Skeletal muscle cell (primary cell): ENCODE data around the gene CSRNP3.

ENCODE experiments used
- DNase-seq: peaks from one replicate; pipeline ENCODE4 v3.0.0-alpha.2; 2010; ENCODE audit warnings: low read depth
- H3K4me3 ChIP-seq: 2 replicates; pipeline ENCODE4 v1.5.1; 2011; ENCODE audit warnings: low read depth, mild to moderate bottlenecking, control low read depth, low read length, moderate library complexity

Gene CSRNP3

DNA sequence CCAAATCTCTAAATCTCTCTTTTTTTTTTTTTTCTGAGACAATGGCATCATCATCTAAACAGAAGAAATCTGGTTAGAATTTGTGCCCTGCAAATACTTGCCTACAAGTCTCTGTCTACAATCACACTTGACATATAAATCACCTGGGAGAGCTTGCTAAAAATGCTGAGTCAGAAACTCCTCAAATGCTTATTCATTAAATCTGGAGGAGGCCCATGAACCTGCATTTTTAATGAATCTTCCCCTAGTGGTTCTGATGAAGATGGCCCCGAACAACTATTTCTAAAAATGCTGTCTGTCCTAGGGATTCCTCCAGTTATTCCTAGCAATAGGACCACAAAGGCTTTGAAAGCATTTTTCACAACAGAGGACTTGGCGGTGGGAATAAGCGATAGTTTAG, 1.6 kb upstream of the CSRNP3 start:
- no peak overlapping the region for H3K4me3 ChIP-seq
- DNase-seq = no peak

- DNase-seq = no peak
- H3K4me3 ChIP-seq = peak overlapping the region; percentile 60
Measured at GRCh38 chr2:165470361-165470760, 863 bp downstream of the CSRNP3 start.

GRCh38 chr2:165471349-165471950, 2.0 kb downstream of the CSRNP3 start:
- no peak overlapping the region for H3K4me3 ChIP-seq
- DNase-seq = no peak

DNA sequence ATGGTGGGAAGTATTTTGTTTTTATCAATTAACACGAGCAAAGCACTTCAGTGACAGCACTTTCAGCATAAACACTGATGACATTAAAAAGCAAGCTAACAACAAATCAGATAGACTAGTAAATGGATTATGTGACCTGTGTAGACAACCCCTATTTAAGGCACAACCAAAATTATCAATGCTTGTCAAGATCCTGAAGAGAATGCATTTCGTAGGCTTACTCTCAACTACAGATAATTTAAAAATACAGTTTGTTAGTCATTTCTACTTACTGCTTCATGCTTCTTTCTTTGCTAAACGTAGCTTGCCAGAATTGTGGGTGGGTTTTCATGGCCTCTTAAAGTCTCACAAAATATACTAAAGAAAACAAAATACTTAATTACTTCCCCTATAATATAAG, 3.4 kb downstream of the CSRNP3 start:
- no peak overlapping the region for H3K4me3 ChIP-seq
- DNase-seq = no peak

DNA sequence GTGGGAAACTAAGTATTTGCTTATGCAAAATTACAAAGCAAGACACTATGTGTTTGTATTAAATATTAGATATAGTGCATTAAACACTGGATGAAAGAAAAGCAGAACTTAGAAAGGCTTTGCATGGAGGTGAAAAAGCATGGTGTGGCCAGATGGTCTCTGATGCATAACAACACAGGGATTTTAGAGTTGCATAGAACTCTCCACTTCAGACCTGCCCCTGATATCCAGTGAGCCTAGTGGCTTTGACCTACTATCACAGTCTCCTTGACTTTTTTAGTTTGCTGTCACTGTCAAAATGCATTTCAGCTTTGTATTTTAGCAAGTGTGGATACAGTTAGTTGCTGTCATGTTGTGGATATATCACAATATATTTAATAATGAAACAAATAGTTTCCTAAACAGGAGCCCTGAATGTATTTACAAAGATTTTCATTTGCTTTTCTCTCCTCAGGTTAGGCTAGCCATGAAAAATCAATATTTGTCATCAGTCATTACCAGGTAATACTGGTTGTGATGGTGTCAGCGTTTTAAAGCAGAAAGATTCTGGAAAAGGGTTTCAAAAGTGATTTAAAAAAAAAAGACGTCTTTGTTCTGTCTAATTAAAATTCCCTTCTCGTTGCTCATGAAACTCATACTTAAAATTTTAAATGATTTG, 5.2 kb downstream of the CSRNP3 start:
- no peak overlapping the region for H3K4me3 ChIP-seq
- DNase-seq = no peak

DNA sequence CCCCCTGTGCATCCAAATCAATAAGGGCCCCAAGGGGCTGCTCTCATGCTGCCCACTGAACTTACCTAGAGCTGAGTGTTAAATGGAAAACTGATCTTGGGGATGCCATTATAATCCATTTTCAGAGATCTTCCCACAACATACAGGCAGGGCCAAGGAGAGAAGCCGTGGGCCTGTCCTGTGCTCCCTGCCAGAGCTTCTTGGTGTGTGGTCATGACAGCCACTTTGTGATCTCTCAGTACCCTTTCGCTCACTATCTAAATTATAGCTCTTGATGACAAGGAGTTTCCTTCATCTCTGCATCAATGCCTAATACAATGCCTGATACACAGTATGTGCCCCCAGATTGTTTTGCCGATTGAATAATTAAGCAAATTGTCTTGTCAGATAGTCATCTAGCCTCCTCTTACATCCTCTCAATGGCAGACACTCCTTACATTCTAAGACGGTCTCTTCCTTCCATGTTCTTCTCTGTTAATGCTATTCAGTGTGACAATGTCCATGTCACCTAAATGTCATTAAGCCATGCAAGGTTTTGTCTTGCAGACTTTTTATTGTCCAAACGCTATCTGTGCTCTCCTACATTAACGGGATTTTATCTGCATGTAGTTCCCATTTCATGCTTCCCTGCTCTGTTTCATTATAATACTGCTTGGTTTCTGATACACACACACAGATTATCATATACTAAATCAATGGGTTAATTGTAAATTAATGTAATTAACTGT, 5.9 kb downstream of the CSRNP3 start:
- DNase-seq = no peak
- H3K4me3 ChIP-seq = no peak overlapping the region

DNA sequence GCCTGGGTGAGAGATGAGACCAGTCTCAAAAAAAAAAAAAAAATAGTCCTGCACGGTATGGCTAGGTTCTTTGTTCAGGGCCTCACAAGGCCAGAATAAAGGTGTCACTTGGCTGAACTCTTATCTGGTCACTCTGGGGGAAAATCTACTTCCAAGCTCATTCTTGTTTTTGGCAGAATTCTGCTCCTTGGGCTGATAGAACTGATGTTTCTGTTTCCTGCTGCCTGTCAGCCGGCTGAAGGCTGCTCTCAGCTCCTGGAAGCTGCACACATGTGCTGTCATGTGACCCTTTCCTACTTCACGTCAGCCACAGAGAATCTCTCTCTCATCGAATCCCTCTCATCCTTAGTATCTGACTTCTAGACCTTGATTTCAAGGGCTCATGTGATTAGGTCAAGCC, 10.4 kb downstream of the CSRNP3 start:
- no peak overlapping the region for H3K4me3 ChIP-seq
- DNase-seq = no peak

DNA sequence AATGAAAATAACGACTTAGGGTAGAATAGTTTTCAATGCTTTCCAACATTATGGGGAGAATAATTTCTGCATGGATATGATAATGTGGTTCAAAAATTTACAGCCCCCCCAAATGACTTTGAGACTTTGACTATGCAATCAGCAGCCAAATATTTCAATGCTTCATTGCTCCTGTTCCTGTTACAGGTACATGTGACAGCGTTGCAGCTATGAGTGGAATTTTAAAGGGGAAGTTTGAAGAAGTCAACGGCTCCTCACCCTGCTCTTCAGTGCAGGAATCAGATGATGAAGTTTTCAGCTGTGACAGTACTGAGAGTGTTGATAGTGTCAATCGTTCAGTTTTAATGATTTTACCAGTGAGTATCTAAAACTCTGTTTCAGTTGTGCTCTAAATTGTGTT, 25.1 kb downstream of the CSRNP3 start:
- no peak overlapping the region for H3K4me3 ChIP-seq
- DNase-seq = no peak

- no peak overlapping the region for H3K4me3 ChIP-seq
- no peak for DNase-seq
Measured at GRCh38 chr2:165497659-165498317, 28.3 kb downstream of the CSRNP3 start.

DNA sequence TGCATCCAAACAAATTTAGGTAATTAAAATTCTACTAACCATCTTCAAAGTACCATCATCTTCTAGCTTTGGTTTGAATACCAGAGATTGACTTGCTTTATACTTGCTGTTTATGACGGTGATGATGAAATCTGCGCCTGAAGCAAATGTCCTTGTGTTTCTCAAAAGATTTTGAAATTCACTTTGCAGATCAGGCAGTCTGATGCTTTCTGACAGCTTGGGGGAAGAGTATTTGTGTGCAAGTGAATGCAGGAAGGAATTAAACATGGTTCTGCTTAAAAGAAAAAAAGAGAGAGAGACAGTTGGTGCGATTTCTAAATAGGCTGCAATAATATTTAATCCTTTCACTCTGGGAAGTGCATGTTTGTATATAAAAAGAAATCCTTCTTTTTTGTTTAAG, 29.6 kb downstream of the CSRNP3 start:
- DNase-seq = no peak
- H3K4me3 ChIP-seq = no peak overlapping the region

GRCh38 chr2:165500001-165500400, 30.5 kb downstream of the CSRNP3 start:
- DNase-seq = no peak
- H3K4me3 ChIP-seq = no peak overlapping the region

- H3K4me3 ChIP-seq = no peak overlapping the region
- no peak for DNase-seq
Measured at GRCh38 chr2:165500816-165501215, 31.3 kb downstream of the CSRNP3 start.

GRCh38 chr2:165505514-165505913, 36.0 kb downstream of the CSRNP3 start:
- H3K4me3 ChIP-seq = no peak overlapping the region
- DNase-seq = no peak

DNA sequence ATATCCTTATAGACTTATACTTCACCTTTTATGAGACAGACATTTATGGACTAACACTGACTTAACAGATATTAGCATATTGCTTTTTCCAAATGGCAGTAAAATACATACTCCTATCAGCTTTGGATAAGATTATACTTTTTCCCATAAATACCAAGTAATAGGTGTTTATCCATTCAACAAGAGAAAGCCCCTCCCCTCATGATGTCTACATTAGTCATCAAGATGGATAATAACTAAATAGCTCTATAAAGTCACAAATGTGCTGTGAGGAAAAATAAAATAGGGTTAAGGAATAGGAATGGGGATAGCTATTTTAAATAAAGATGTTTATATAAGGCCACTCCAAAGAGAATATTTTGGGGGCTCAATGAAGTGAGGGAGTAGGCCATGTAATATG, 39.4 kb downstream of the CSRNP3 start:
- no peak for DNase-seq
- H3K4me3 ChIP-seq = no peak overlapping the region

DNA sequence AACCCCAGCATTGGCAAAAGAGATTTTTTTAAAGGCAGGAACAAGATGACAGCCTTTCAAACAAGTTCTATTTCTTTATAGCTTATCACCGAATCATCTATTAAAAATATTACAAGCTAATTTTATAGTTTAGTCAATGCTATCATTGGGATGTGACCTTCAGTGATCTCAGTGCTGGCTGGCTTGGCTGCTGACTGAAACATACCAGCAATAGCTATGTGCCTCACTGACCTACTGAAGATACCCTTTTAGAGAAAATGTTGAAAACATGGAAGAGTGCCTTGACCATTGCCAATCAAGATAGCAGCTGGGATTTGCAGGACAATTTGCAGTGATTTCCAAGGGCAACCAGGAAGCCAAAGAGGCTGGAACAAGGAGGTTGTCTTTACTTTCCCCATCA, 44.0 kb downstream of the CSRNP3 start:
- no peak for DNase-seq
- H3K4me3 ChIP-seq = no peak overlapping the region

DNA sequence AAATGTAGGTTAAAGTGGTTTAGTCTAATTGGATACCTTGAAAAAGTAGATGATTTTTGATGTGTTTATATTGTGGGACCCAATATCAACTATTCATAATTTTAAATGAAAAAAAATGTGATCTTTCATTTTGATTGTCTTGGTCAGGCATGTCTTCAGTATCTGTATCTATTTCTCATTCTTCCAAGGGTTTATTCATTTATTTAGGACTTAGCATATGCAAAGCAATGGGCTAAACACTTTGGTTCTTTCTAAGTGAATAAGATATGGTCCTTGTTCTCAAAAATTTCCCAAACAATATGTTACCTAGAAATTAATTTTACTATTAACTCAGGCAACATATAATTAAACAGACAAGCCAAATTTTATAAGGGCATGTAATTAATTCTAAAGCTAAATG, 49.1 kb downstream of the CSRNP3 start:
- no peak overlapping the region for H3K4me3 ChIP-seq
- no peak for DNase-seq

GRCh38 chr2:165522719-165523118, 53.2 kb downstream of the CSRNP3 start:
- no peak for DNase-seq
- H3K4me3 ChIP-seq = no peak overlapping the region

- no peak overlapping the region for H3K4me3 ChIP-seq
- no peak for DNase-seq
Measured at GRCh38 chr2:165524720-165525119, 55.2 kb downstream of the CSRNP3 start.

DNA sequence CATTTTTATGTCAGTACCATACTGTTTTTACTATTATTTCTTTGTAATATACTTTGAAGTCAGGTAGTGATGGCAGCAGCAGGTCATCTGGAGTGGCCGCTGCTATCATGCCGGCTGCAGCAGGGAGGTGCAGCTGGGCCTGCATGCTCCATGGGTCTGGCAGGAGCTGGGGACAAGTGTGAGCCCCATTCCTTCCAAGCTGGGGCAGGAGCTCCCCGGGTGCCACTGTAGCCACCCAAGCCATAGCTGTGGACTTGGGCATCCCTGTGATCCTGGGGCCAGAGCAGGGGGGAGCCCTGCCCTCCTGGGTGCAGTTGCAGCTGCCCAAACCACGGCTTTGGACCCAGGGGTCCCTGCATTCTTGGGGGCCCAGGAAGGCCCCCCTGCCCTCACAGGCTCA, 59.2 kb downstream of the CSRNP3 start:
- DNase-seq = no peak
- H3K4me3 ChIP-seq = no peak overlapping the region

GRCh38 chr2:165529130-165529529, 59.6 kb downstream of the CSRNP3 start:
- DNase-seq = peak; percentile 62
- H3K4me3 ChIP-seq = no peak overlapping the region
